Measurements from ENCODE around the gene VAMP1.
"Not testable (repeated sequence)": the region's sequence is repeated elsewhere in the genome, so short reads cannot be mapped to it uniquely, and the experiment has no call there.

VAMP1 gene, protein sequence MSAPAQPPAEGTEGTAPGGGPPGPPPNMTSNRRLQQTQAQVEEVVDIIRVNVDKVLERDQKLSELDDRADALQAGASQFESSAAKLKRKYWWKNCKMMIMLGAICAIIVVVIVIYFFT

GRCh38 chr12:6470375-6471163, at the start of gene VAMP1:
TSS of gene VAMP1 (minus strand) at chr12:6470677. CDS start at chr12:6470531, 146 bp downstream.
- H3K4me3 ChIP-seq (replicated peaks; ENCODE audit: low read depth, low read length): peak within 1 kb of the TSS; percentile 55
- TF ChIP-seq, protein P1, sequence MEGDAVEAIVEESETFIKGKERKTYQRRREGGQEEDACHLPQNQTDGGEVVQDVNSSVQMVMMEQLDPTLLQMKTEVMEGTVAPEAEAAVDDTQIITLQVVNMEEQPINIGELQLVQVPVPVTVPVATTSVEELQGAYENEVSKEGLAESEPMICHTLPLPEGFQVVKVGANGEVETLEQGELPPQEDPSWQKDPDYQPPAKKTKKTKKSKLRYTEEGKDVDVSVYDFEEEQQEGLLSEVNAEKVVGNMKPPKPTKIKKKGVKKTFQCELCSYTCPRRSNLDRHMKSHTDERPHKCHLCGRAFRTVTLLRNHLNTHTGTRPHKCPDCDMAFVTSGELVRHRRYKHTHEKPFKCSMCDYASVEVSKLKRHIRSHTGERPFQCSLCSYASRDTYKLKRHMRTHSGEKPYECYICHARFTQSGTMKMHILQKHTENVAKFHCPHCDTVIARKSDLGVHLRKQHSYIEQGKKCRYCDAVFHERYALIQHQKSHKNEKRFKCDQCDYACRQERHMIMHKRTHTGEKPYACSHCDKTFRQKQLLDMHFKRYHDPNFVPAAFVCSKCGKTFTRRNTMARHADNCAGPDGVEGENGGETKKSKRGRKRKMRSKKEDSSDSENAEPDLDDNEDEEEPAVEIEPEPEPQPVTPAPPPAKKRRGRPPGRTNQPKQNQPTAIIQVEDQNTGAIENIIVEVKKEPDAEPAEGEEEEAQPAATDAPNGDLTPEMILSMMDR (IDR thresholded peaks at IDR 0.05; ENCODE audit: low read depth, low read length, missing control alignments): no peak
- DNase-seq (ENCODE audit: extremely low read depth, low read depth): peak; percentile 87

GRCh38 chr12:6520186-6520585, 49.7 kb upstream of the VAMP1 start:
- no peak overlapping the region for H3K4me3 ChIP-seq (replicated peaks; ENCODE audit: low read depth, low read length)
- DNase-seq (ENCODE audit: extremely low read depth, low read depth): no peak
- TF ChIP-seq, protein P1 (IDR thresholded peaks at IDR 0.05; ENCODE audit: low read depth, low read length, missing control alignments): no peak

- no peak for DNase-seq (ENCODE audit: extremely low read depth, low read depth)
- TF ChIP-seq, protein P1 (IDR thresholded peaks at IDR 0.05; ENCODE audit: low read depth, low read length, missing control alignments): no peak
Measured at GRCh38 chr12:6508087-6508486, 37.6 kb upstream of the VAMP1 start.

GRCh38 chr12:6507102-6507998, 36.9 kb upstream of the VAMP1 start:
- no peak overlapping the region for H3K4me3 ChIP-seq (replicated peaks; ENCODE audit: low read depth, low read length)
- TF ChIP-seq, protein P1 (IDR thresholded peaks at IDR 0.05; ENCODE audit: low read depth, low read length, missing control alignments): no peak
- DNase-seq (ENCODE audit: extremely low read depth, low read depth): no peak

More at GRCh38 chr12:6508087-6508486, 37.6 kb upstream of the VAMP1 start:
- H3K4me3 ChIP-seq (replicated peaks; ENCODE audit: low read depth, low read length): no peak overlapping the region

DNA sequence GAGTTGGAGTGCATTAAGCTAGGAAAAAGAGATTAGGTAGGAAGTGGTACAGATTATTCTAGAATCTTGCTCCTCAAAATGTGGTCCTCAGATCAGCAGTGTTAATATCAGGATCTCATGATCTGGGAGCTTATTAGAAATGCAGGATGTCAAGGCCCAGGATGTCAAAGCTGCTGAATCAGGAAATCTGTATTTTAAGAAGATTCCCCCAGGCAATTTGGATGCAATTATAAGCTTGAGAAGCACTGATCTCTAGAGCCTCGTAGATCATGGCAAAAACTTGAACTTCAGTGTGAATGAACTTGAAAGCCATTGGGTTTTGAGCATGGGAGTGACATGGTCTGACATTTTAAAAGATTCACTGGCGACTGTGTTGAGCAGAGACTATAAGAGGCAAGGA, 30.0 kb upstream of the VAMP1 start:
- TF ChIP-seq, protein P1 (IDR thresholded peaks at IDR 0.05; ENCODE audit: low read depth, low read length, missing control alignments): no peak

GRCh38 chr12:6497291-6497690, 26.8 kb upstream of the VAMP1 start:
- H3K4me3 ChIP-seq (replicated peaks; ENCODE audit: low read depth, low read length); DNase-seq (ENCODE audit: extremely low read depth, low read depth): not testable (repeated sequence)

More for the DNA sequence above, 30.0 kb upstream of the VAMP1 start:
- no peak overlapping the region for H3K4me3 ChIP-seq (replicated peaks; ENCODE audit: low read depth, low read length)
- DNase-seq (ENCODE audit: extremely low read depth, low read depth): no peak

DNA sequence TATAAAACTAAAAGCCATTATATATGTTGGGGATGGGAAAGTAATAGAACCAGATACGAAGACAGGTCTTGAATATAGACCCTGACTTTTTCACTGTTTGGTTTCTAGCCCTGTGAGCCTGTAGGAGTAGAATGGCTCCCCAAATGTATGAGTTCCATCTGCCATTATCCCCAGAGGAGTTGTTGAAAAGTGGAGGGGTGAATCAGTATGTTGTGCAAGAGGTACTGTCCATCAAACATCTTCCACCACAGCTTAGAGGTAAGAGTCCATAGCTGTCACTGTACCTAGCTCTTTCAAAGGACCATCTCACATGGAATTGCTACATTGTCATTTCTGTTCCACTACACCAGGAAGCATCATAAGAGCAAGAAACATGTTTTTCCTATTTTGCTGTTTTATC, 24.5 kb upstream of the VAMP1 start:
- TF ChIP-seq, protein P1 (IDR thresholded peaks at IDR 0.05; ENCODE audit: low read depth, low read length, missing control alignments): no peak
- no peak for DNase-seq (ENCODE audit: extremely low read depth, low read depth)
- H3K4me3 ChIP-seq (replicated peaks; ENCODE audit: low read depth, low read length): peak overlapping the region; percentile 82
